Measurements from ENCODE around the gene PROZ. TPM values are rescaled to one million over a fixed set of nuclear protein-coding genes. Genes with fewer than 3 reads are reported as not detected.

PROZ gene
- polyA plus RNA-seq, 3 donors, result 2.4 to 4.3 (median 3.2) TPM

GRCh38 chr13:113167575-113167974 lies 9.1 kb downstream of the PROZ start:
- no peak for DNase-seq (ENCODE audit: extremely low read depth in 1 of 11, low read depth in 9 of 11, low spot score in 4 of 11)

DNA sequence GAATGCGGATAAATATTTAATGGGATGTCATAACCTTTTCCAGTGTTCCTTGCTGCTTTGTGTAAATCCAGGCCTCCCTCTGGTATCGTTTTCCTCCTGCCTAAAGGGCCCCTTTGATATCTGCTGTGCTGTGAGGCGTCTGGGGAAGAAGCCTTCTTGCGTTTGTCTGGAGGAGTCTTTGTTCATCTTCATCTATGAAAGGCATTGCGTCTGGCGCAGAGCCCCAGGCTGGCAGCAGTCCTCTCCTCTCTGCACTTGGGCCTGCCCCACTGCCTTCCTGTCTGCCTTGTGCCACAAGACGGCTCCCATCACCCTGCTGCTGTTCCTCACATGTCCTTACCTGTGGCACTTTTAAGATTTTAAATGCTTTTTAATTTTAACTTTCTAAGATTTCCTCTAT lies 9.8 kb downstream of the PROZ start:
- no peak for DNase-seq (ENCODE audit: extremely low read depth in 1 of 11, low read depth in 9 of 11, low spot score in 4 of 11)

- no peak for DNase-seq (ENCODE audit: extremely low read depth in 1 of 11, low read depth in 9 of 11, low spot score in 4 of 11)
Measured at GRCh38 chr13:113169277-113170272, 11.1 kb downstream of the PROZ start.

DNA sequence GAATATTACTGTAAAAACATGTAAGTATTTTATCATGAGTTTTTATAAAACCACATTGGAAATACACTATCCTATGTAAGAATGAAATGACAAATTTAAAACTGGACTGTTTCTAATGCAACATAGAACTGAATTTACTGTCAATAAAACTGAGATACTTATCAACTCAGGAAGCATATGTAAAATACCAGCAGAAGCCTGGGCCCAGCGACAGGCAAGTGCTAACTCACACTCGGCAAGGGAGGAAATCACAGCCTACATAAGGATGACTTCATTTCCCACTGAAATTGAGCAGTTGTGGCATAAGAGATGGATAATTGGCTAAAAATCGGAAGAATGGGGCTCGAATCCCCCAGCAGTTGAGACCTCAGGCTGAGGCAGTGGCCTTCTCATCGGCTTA lies 12.1 kb downstream of the PROZ start:
- DNase-seq (ENCODE audit: extremely low read depth in 1 of 11, low read depth in 9 of 11, low spot score in 4 of 11), result no peak

- no peak for DNase-seq (ENCODE audit: extremely low read depth in 1 of 11, low read depth in 9 of 11, low spot score in 4 of 11)
Measured at GRCh38 chr13:113171250-113172125, 13.0 kb downstream of the PROZ start.

- DNase-seq (ENCODE audit: extremely low read depth in 1 of 11, low read depth in 9 of 11, low spot score in 4 of 11), result no peak
Measured at GRCh38 chr13:113172419-113172926, 14.0 kb downstream of the PROZ start.

DNA sequence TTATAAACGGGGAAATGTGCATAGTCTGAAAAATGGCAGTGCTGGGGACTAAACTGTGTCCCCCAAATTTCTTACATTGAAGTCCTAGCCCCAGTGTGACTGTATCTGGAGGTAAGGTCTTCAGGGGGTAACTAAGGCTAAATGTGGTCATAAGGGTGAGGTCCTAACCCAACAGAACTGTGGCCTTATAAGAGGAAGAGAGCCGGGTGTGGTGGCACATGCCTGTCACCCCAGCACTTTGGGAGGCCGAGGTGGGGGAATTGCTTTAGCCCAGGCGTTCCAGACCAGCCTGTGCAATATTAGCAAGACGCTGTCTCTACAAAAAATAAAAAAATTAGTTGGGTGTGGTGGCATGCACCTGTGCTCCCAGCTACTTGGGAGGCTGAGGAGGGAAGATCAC lies 17.8 kb downstream of the PROZ start:
- no peak for DNase-seq (ENCODE audit: extremely low read depth in 1 of 11, low read depth in 9 of 11, low spot score in 4 of 11)

DNA sequence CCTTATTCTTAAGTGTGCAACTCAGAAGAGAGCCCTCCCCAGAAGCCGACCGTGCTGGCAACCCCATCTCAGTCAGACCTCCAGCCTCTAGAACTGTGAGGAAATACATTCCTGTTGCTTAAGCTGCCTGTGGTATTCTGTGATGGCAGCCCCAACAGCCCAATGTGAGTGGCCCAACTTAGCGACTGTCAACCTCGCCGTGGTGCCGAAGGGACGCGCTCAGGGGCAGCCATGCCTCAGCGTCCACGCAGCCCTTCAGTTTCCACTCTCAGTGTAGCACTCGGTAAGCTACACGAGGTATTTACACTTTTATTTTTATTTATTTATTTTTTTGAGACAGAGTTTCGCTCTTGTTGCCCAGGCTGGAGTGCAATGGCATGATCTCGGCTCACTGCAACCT lies 18.4 kb downstream of the PROZ start:
- no peak for DNase-seq (ENCODE audit: extremely low read depth in 1 of 11, low read depth in 9 of 11, low spot score in 4 of 11)

- no peak for DNase-seq (ENCODE audit: extremely low read depth in 1 of 11, low read depth in 9 of 11, low spot score in 4 of 11)
Measured at GRCh38 chr13:113178070-113178895, 19.8 kb downstream of the PROZ start.

GRCh38 chr13:113178896-113179167 lies 20.4 kb downstream of the PROZ start:
- no peak for DNase-seq (ENCODE audit: extremely low read depth in 1 of 11, low read depth in 9 of 11, low spot score in 4 of 11)

DNA sequence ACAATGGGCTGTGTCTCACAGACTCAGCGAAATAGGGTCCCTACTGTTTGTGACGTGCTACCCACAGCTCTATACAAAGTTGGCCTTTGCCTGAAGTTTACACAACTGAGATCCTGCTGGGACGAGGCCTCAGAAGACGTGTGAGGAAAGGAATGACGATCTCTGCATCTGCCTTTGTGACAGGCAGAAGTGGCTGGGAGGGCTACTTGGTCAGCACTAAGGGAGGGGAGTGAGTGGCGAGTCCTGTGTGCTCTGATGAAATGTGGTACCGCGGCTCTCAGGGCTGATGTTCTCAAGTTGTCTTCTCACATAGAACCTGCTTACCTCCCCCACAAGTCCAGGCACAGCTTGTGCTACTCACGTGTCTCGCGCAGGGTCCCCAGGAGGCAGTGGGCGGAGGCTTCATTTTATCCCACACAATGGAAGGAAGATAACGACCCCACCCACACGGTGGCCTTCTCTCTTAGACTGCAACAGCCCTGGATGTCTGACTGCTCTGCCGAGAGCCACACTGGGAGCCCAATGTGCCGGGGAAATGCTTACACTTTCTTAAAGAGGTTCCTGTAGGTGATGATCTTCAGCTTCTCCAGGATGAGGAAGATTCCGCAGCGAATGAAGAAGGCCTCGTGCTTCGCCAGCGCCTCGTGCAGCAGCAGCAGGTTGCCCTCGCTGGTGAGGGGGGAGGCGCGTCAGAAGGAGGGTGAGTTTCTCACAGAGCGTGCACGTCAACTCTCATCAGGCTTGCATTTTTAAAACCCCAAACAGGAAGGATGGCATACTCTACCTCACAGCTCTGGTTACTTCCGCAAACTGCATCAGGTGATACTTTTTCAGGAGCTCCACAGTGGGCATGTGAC lies 21.2 kb downstream of the PROZ start:
- no peak for DNase-seq (ENCODE audit: extremely low read depth in 1 of 11, low read depth in 9 of 11, low spot score in 4 of 11)

DNA sequence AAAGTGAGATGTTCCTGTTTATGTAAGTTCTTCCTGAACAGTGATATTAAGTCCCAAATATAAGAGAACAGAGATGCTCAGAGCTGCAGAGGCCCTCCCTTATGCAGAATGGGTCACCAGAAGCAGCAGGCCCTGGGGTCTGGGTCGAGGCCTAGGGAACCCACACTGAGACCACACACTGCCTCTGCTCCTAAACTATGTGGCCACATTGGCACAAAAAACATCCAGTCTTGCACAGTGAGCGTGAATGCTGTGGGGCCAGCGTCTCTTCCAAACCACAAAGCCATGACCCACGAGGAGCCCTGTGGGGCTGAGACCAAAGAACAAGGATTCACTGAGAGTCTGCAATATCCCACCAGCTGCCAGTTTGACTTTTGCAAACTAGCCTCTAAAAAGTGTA lies 23.6 kb downstream of the PROZ start:
- no peak for DNase-seq (ENCODE audit: extremely low read depth in 1 of 11, low read depth in 9 of 11, low spot score in 4 of 11)

GRCh38 chr13:113183450-113184129 lies 25.1 kb downstream of the PROZ start:
- no peak for DNase-seq (ENCODE audit: extremely low read depth in 1 of 11, low read depth in 9 of 11, low spot score in 4 of 11)

DNA sequence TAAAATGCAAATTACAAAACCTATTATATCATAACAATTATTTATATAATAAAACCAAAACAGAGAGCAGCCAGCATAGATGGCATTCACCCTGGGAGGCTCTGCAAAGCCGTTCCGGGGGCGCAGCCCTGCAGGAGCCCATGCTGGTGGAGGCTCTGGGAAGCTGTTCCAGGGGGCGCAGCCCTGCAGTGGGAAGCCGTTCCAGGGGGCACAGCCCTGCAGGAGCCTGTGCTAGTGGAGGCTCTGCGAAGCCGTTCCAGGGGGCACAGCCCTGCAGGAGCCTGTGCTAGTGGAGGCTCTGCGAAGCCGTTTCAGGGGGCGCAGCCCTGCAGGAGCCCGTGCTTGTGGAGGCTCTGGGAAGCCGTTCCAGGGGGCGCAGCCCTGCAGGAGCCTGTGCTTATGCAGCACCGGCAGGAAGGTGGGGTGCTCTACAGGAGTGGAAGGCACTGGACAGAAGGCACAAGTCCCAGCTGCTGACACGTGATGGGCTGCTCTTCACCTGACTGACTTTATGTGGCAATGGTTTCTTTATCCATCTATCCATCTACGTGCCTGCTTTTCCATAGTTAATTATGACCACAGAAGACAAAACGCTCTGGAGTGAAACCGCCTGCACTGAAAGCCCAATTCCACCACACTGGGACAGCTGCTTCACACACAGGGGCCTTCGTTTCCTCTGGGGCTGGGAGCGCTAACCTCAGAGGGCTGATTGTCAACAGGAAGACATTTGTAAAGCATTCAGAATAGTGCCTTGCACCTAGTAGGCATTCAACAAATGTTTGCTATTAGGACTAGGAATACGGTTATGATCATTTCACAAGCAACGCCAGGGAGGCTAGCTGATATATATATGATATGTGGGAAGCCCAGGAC lies 26.4 kb downstream of the PROZ start:
- no peak for DNase-seq (ENCODE audit: extremely low read depth in 1 of 11, low read depth in 9 of 11, low spot score in 4 of 11)

GRCh38 chr13:113186061-113186900 lies 27.8 kb downstream of the PROZ start:
- no peak for DNase-seq (ENCODE audit: extremely low read depth in 1 of 11, low read depth in 9 of 11, low spot score in 4 of 11)

DNA sequence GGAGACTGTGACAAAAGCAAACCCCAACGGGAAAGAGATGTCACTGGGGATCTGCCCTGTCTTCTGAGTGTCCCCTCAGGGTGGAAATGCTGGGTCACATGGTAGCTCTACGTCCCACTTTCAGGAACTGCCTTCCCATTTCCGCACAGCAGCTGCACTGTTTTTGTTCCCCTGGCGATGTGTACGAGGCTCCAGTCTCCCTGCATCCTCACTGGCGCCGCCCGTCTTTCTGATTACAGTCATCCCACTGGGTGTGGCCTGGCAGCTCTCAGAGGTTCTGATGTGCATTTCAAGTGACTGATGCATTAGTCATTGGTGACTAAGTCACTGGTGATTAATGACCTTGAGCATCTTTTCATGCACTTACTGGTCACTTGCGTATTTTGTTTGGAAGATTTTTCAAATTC lies 28.8 kb downstream of the PROZ start:
- no peak for DNase-seq (ENCODE audit: extremely low read depth in 1 of 11, low read depth in 9 of 11, low spot score in 4 of 11)
